OCI-LY1 (cell line): ENCODE results near the gene CNST.

Source experiments
- EZH2 ChIP-seq: fragments of 200-600 bp; sonication (generic), shearing (Covaris generic); IDR thresholded peaks from 2 replicates; pipeline ENCODE4 v1.8.0; 2017; ENCODE audit warnings: borderline replicate concordance, mixed run types, mild to moderate bottlenecking, antibody characterized with exemption, low read length, moderate library complexity, mixed read lengths
- TF ChIP-seq, protein P1 (sequence below): fragments of 200-600 bp; sonication (generic), shearing (Covaris generic); IDR thresholded peaks from 2 replicates; pipeline ENCODE4 v1.5.1; 2017; ENCODE audit warnings: mild to moderate bottlenecking, antibody characterized with exemption, low read length, moderate library complexity, mixed read lengths

DNA sequence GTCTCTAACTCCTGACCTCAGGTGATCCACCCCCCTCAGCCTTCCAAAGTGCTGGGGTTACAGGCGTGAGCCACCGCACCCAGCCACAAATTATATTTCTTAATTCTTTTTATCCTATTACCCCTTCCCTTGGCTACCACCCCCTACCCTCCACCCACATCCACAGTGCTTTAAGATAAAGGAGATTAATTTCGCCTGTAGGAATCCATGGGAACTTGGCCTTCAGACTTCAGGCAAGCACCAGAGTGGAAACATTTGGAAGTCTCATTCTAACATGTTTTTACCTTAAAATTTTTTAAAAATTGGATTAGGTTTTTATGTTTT lies 10.4 kb downstream of the CNST start:
- TF ChIP-seq EZH2: no peak
- TF ChIP-seq, protein P1, sequence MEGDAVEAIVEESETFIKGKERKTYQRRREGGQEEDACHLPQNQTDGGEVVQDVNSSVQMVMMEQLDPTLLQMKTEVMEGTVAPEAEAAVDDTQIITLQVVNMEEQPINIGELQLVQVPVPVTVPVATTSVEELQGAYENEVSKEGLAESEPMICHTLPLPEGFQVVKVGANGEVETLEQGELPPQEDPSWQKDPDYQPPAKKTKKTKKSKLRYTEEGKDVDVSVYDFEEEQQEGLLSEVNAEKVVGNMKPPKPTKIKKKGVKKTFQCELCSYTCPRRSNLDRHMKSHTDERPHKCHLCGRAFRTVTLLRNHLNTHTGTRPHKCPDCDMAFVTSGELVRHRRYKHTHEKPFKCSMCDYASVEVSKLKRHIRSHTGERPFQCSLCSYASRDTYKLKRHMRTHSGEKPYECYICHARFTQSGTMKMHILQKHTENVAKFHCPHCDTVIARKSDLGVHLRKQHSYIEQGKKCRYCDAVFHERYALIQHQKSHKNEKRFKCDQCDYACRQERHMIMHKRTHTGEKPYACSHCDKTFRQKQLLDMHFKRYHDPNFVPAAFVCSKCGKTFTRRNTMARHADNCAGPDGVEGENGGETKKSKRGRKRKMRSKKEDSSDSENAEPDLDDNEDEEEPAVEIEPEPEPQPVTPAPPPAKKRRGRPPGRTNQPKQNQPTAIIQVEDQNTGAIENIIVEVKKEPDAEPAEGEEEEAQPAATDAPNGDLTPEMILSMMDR: no peak
